Smooth muscle cell (in vitro differentiated cells): ENCODE data around the gene TMEM30A. TPM values are rescaled to one million over a fixed set of nuclear protein-coding genes. Genes with fewer than 3 reads are reported as not detected.

Experiments used
- DNase-seq: peaks from one replicate; lab custom pipeline; 2025; ENCODE audit not compliant: unreplicated experiment; lab: John Stamatoyannopoulos, UW
- H2AFZ ChIP-seq: fragments of 200-600 bp; sonication (generic); 2 replicates; pipeline ENCODE4 v1.6.0; 2016; ENCODE audit warnings: antibody characterized with exemption, low read depth, mild to moderate bottlenecking
- H3F3A ChIP-seq: fragments of 200-600 bp; sonication (generic); 2 replicates; pipeline ENCODE4 v1.6.0; 2017; ENCODE audit warnings: antibody characterized with exemption, low read depth
- H3K27ac ChIP-seq: fragments of 200-600 bp; sonication (generic); 2 replicates; pipeline ENCODE4 v1.5.1; 2016; ENCODE audit warnings: low read depth, mild to moderate bottlenecking
- H3K27me3 ChIP-seq: fragments of 200-600 bp; sonication (generic); 2 replicates; pipeline ENCODE4 v1.6.1; 2016; ENCODE audit warnings: low read depth, mild to moderate bottlenecking
- H3K36me3 ChIP-seq: fragments of 200-600 bp; sonication (generic); 2 replicates; pipeline ENCODE4 v1.5.1; 2016; ENCODE audit warnings: low read depth
- H3K4me1 ChIP-seq: fragments of 200-600 bp; sonication (generic); 2 replicates; pipeline ENCODE4 v1.5.1; 2016; ENCODE audit warnings: low read depth
- H3K4me2 ChIP-seq: fragments of 200-600 bp; sonication (generic); 2 replicates; pipeline ENCODE4 v1.6.0; 2016; ENCODE audit warnings: mild to moderate bottlenecking
- H3K4me3 ChIP-seq: fragments of 200-600 bp; sonication (generic); 2 replicates; pipeline ENCODE4 v1.5.1; 2016; ENCODE audit warnings: mild to moderate bottlenecking
- H3K79me2 ChIP-seq: fragments of 200-600 bp; sonication (generic); 2 replicates; pipeline ENCODE4 v1.6.0; 2016; ENCODE audit warnings: low read depth, mild to moderate bottlenecking
- H3K9ac ChIP-seq: fragments of 200-600 bp; sonication (generic); 2 replicates; pipeline ENCODE4 v1.6.0; 2016; ENCODE audit warnings: low read depth
- H3K9me3 ChIP-seq: fragments of 200-600 bp; sonication (generic); replicated peaks from 2 replicates; pipeline ENCODE4 v1.5.1; 2016; ENCODE audit warnings: low read depth
- H4K20me1 ChIP-seq: fragments of 200-600 bp; sonication (generic); 2 replicates; pipeline ENCODE4 v1.6.0; 2016; ENCODE audit warnings: low read depth
- WGBS: methylation state at CpG from one replicate; pipeline ENCODE4 v1.1.7; 2016; ENCODE audit warnings: low lambda C conversion rate; 5-methylcytosine and 5-hydroxymethylcytosine counted together
- polyA plus RNA-seq: library from polyadenylated mRNA; unstranded; fragments of >200 nt; fragmentation: Nextera tagmentation; extraction: Ambion mirVana; gene quantifications from 2 replicates; pipeline ENCODE4 v1.2.1, GENCODE V29; 2016
- total RNA-seq: library from RNA; depleted of rRNA; stranded (reverse); fragments of >200 nt; gene quantifications from 2 replicates; pipeline ENCODE4 v1.2.3, GENCODE V29; 2014
- TF ChIP-seq, protein P1 (sequence below): fragments of 200-600 bp; sonication (generic); IDR thresholded peaks from 2 replicates; pipeline ENCODE4 v1.5.1; 2017; ENCODE audit warnings: borderline replicate concordance, mild to moderate bottlenecking, antibody characterized with exemption; ENCODE audit not compliant: insufficient read depth, poor library complexity, severe bottlenecking

Gene TMEM30A
- total and polyA plus RNA-seq, 2 experiments from 2014 or later = 110 to 230 TPM

GRCh38 chr6:75220357-75220756, 64.2 kb downstream of the TMEM30A start:
- H3F3A ChIP-seq = no peaks in the 10 kb centered on the region
- WGBS = 93% methylated on average over 1 of the region's 1 CpG
- no peaks in the 10 kb centered on the region for H3K36me3 ChIP-seq
- TF ChIP-seq, protein P1, sequence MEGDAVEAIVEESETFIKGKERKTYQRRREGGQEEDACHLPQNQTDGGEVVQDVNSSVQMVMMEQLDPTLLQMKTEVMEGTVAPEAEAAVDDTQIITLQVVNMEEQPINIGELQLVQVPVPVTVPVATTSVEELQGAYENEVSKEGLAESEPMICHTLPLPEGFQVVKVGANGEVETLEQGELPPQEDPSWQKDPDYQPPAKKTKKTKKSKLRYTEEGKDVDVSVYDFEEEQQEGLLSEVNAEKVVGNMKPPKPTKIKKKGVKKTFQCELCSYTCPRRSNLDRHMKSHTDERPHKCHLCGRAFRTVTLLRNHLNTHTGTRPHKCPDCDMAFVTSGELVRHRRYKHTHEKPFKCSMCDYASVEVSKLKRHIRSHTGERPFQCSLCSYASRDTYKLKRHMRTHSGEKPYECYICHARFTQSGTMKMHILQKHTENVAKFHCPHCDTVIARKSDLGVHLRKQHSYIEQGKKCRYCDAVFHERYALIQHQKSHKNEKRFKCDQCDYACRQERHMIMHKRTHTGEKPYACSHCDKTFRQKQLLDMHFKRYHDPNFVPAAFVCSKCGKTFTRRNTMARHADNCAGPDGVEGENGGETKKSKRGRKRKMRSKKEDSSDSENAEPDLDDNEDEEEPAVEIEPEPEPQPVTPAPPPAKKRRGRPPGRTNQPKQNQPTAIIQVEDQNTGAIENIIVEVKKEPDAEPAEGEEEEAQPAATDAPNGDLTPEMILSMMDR = no peak
- no peak overlapping the region for H3K27ac ChIP-seq
- H3K27me3 ChIP-seq = no peaks in the 10 kb centered on the region
- no peak overlapping the region for H3K4me3 ChIP-seq
- H3K79me2 ChIP-seq = no peaks in the 10 kb centered on the region
- no peak overlapping the region for H2AFZ ChIP-seq
- no peaks in the 10 kb centered on the region for H3K9me3 ChIP-seq
- no peaks in the 10 kb centered on the region for H3K4me1 ChIP-seq
- H4K20me1 ChIP-seq = no peaks in the 10 kb centered on the region
- H3K4me2 ChIP-seq = no peak overlapping the region
- DNase-seq = no peak
- H3K9ac ChIP-seq = no peak overlapping the region

DNA sequence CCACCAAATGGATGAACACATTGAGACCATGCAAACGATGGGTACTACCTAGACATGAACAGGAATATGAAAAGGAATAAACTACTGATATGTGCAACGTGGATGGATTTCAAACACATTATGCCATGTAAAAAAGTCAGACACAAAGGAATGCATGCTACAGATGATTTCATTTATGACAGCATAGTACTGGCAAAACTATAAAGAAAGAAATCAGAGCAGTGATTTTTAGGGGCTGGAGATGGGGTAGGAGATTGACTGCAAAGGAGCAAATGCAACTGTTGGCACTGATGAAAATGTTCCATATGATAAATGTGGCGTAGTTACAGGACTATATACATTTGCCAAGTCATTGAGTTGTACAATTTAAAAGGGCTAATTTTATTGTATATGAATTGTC, 65.3 kb downstream of the TMEM30A start:
- H3K79me2 ChIP-seq = no peaks in the 10 kb centered on the region
- no peak overlapping the region for H3K4me3 ChIP-seq
- H3F3A ChIP-seq = no peaks in the 10 kb centered on the region
- 88% methylated on average over 3 of the region's 3 CpGs for WGBS
- no peak overlapping the region for H2AFZ ChIP-seq
- H3K9me3 ChIP-seq = no peaks in the 10 kb centered on the region
- no peak for DNase-seq
- TF ChIP-seq, protein P1 = no peak
- no peaks in the 10 kb centered on the region for H3K27me3 ChIP-seq
- H3K4me2 ChIP-seq = no peak overlapping the region
- H3K9ac ChIP-seq = no peak overlapping the region
- no peaks in the 10 kb centered on the region for H4K20me1 ChIP-seq
- H3K36me3 ChIP-seq = no peaks in the 10 kb centered on the region
- no peaks in the 10 kb centered on the region for H3K4me1 ChIP-seq
- H3K27ac ChIP-seq = no peak overlapping the region

GRCh38 chr6:75217193-75217592, 67.4 kb downstream of the TMEM30A start:
- H3K4me1 ChIP-seq = no peaks in the 10 kb centered on the region
- 21% methylated on average over 4 of the region's 4 CpGs for WGBS
- no peak overlapping the region for H3K9ac ChIP-seq
- H3K79me2 ChIP-seq = no peaks in the 10 kb centered on the region
- H3K36me3 ChIP-seq = no peaks in the 10 kb centered on the region
- no peaks in the 10 kb centered on the region for H3K27me3 ChIP-seq
- peak overlapping the region; percentile 18 for H3K4me2 ChIP-seq
- no peak overlapping the region for H3K27ac ChIP-seq
- TF ChIP-seq, protein P1 = no peak
- H3K9me3 ChIP-seq = no peaks in the 10 kb centered on the region
- H3K4me3 ChIP-seq = no peak overlapping the region
- no peak overlapping the region for H2AFZ ChIP-seq
- DNase-seq = no peak
- H3F3A ChIP-seq = no peaks in the 10 kb centered on the region
- no peaks in the 10 kb centered on the region for H4K20me1 ChIP-seq

DNA sequence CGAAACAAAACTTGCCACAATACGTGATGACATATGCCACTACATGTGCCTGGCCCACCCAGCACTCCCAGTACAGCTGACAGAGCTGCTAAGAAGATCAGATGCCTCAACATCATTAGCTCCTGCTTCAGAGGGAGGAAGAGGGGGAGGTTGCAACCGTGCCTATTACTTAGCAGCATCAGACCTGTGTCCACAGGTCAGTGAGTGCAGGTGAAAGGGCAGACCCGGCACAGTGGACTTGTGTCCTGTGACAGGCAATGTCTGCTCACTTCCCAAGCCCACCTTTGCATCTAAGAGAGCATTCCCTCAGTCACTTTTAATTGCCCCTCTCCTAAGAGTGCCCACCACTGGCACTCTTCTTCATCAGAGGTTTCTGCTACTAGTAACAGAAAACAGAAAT, 69.3 kb downstream of the TMEM30A start:
- no peaks in the 10 kb centered on the region for H3K36me3 ChIP-seq
- no peak overlapping the region for H3K27ac ChIP-seq
- TF ChIP-seq, protein P1 = no peak
- no peaks in the 10 kb centered on the region for H3K9me3 ChIP-seq
- DNase-seq = no peak
- no peaks in the 10 kb centered on the region for H3K27me3 ChIP-seq
- no peaks in the 10 kb centered on the region for H3F3A ChIP-seq
- no peaks in the 10 kb centered on the region for H3K79me2 ChIP-seq
- no peak overlapping the region for H3K4me2 ChIP-seq
- no peak overlapping the region for H2AFZ ChIP-seq
- WGBS = 89% methylated on average over 4 of the region's 4 CpGs
- no peaks in the 10 kb centered on the region for H4K20me1 ChIP-seq
- no peak overlapping the region for H3K9ac ChIP-seq
- H3K4me3 ChIP-seq = no peak overlapping the region
- no peaks in the 10 kb centered on the region for H3K4me1 ChIP-seq
